ENCODE measurements around the gene P2RY8. TPM values are rescaled to one million over a fixed set of nuclear protein-coding genes. Genes with fewer than 3 reads are reported as not detected.

Gene P2RY8
- total and polyA plus RNA-seq, 10 of the 15 experiments (the other 5 are each of a cell fraction or from before 2014, with no cell fraction given), result 2.0 to 64.4 (median 36.5) TPM

GRCh38 chrX:1546691-1547251 lies 9.8 kb upstream of the P2RY8 start:
- Histone ChIP-seq H3K27me3 (replicated peaks in 1 of 2; ENCODE audit: control insufficient read depth in 2 of 2, insufficient read depth in 2 of 2, low read length in 1 of 2) (no peaks in the 10 kb centered on the region), H3K36me3 (ENCODE audit: control insufficient read depth in 2 of 2, insufficient read depth in 2 of 2, low read length in 1 of 2) (no peaks in the 10 kb centered on the region), H3K9me3 (replicated peaks; ENCODE audit: control insufficient read depth, insufficient read depth, low read length) (peaks cover 3% of the 10 kb centered on the region; the same call in 1 of the 3 replicates), H3K9ac (ENCODE audit: control insufficient read depth, insufficient read depth, low read length) (no peak overlapping the region), H4K20me1 (ENCODE audit: control insufficient read depth, insufficient read depth) (no peaks in the 10 kb centered on the region), H3K4me3 (no peak overlapping the region), H2AFZ (ENCODE audit: control insufficient read depth, low read depth, low read length) (peak overlapping the region; percentile 59), H3K4me1 (ENCODE audit: control insufficient read depth, insufficient read depth, low read length) (no peaks in the 10 kb centered on the region), H3K4me2 (ENCODE audit: control insufficient read depth, insufficient read depth) (no peak overlapping the region), H3K27ac (ENCODE audit: control insufficient read depth, insufficient read depth) (no peak overlapping the region), H3K79me2 (ENCODE audit: control insufficient read depth, insufficient read depth, low read length) (no peaks in the 10 kb centered on the region)
- DNase-seq (ENCODE audit: low read depth, low spot score) (no peak), FAIRE-seq (no peak), ATAC-seq (no peak)
- in situ Hi-C loops (cut with MboI) (no loop called here), intact Hi-C loops (cut with micrococcal nuclease; ENCODE audit: unreplicated experiment) (no loop called here)
- BruUV-seq (replicated peaks), result no TSS peak
- 64% methylated on average over 18 of the region's 18 CpGs for WGBS (ENCODE audit: insufficient coverage, insufficient replicate concordance, low lambda C conversion rate, missing lambda C conversion rate)
- ChIA-PET RAD21 (ENCODE audit: unreplicated experiment) (no interaction called here), POLR2A (no interaction called here), SMC1A (ENCODE audit: uncharacterized antibody, unreplicated experiment) (no interaction called here), CTCF (no interaction called here)
- TF ChIP-seq CBX5 (IDR thresholded peaks at IDR 0.05; ENCODE audit: low read depth) (no peak), MXI1 (IDR thresholded peaks at IDR 0.05; ENCODE audit: low read depth, low read length) (no peak), ATF7 (IDR thresholded peaks at IDR 0.05; ENCODE audit: low read depth) (no peak), CREB1 (IDR thresholded peaks at IDR 0.05; ENCODE audit: low read depth) (no peak), SPI1 (IDR thresholded peaks at IDR 0.05; ENCODE audit: borderline replicate concordance, insufficient read depth, low read depth, low read length) (no peak), ZNF592 (IDR thresholded peaks at IDR 0.05) (no peak), BCL3 (IDR thresholded peaks at IDR 0.05; ENCODE audit: borderline replicate concordance, insufficient read depth, low read depth, low read length, poor library complexity, severe bottlenecking) (no peak), REST (IDR thresholded peaks at IDR 0.05; ENCODE audit: low read depth, low read length) (no peak), ZBTB11 (CRISPR knock-in tag; IDR thresholded peaks at IDR 0.05) (no peak), HDGF (IDR thresholded peaks at IDR 0.05) (no peak), ZNF274 (IDR thresholded peaks at IDR 0.05; ENCODE audit: insufficient read depth, insufficient read length) (no peak)
